HG02798 (cell line): Measurements from ENCODE around the gene PTCD2.

Source experiments
- ATAC-seq: cut with Tn5 transposase; IDR thresholded peaks from one replicate; pipeline ENCODE4 v1.9.1; 2021; ENCODE audit warnings: mild to moderate bottlenecking; ENCODE audit not compliant: unreplicated experiment, poor library complexity

The PTCD2 gene, protein sequence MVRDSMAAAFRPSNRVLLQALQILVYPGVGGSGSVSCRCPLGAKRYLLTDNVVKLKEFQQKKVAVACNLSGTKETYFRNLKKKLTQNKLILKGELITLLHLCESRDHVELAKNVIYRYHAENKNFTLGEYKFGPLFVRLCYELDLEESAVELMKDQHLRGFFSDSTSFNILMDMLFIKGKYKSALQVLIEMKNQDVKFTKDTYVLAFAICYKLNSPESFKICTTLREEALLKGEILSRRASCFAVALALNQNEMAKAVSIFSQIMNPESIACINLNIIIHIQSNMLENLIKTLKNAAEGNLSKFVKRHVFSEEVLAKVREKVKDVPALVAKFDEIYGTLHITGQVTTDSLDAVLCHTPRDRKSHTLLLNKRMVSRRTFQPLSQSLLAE

DNA sequence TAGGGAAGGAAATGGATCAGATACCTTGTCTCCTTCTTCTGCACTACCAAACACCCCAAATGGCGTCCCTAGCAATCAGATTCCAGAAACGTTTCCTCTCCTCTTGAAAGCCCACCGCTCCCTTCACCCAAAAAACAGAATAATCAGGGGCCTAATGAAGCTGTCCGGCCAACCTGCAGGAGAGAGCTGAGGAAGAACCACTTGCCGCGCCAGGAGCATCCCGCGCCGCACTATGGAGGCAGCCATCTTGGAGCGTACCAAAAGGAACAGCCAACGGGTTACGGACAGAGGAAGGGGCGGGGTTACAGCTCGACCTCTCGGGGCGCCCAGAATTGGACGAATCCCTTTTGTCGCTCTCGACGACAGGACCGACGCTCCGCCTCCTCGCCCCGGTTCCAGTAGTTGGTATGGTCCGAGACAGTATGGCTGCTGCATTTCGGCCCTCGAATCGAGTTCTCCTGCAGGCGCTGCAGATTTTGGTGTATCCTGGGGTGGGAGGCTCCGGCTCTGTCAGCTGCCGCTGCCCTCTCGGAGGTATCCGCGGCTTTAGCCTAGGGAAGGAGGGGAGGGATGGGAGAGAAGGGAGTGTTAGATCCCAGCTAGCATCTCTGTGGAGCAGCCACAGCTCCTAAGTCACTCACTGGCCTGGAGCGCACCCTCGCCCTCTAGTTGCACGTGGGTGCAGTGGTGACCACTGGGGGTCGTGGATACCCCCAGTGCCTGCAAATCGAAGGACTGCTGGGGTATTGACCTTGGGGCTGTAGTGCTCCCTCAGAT, at the start of gene PTCD2, which contains the start of gene MRPS27:
PTCD2 (plus strand) TSS at position 398 of the 777 bp plus-strand sequence; CDS start at position 408, 10 bp downstream.
MRPS27 (minus strand) TSS at position 265 of the 777 bp plus-strand sequence; CDS start at position 246, 19 bp downstream.
- peak; percentile 100 for ATAC-seq

DNA sequence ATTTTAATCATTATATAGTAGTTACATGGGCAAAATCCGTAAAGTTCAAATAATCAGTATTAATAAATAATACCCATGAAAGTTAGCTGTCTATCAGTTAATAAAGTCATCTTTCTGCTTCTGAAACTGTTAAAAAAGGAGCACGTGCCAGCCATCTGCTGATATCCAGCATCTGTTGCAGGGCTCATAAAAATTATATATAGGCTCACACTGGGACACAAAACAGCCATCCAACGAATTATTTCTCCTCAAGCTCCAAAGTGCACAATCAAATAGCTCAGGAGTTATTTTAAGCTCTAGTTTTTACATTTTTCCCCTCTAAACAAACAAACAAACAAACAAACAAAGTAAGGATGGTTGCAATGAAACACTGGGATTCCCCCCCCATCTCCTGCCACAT, 48.5 kb upstream of the PTCD2 start:
- ATAC-seq, result no peak

DNA sequence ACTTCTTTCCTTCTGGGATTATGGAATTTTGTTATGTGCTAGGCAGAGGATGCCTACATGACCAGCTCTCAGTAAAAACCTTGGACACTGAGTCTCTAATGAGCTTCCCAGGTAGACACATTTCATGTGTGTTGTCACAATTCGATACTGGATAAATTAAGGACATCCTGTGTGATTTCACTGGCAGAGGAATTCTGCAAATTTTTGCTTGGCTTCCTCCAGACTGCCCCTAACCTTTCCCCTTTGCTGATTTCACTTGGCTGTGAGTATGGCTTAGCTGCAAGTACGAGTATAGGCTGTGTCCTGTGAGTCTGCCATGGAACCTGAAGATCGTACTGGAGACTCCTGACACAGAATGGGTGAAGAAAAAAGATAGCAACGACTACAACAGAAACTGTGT, 47.8 kb upstream of the PTCD2 start:
- ATAC-seq, result no peak

DNA sequence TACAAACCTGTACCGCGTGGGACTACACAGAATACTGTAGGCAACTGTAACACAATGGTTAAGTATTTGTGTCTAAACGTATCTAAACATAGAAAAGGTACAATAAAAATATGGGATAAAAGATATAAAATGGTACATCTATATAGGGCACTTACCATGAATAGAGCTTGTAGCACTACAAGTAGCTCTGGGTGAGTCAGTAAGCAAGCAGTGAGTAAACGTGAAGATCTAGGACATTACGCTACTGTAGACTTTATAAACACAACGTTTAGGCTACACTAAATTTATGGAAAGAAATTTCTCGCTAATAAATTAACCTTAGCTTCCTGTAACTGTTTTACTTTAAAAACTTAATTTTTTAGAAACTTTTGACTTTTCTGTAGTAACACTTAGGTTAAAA, 46.6 kb upstream of the PTCD2 start:
- ATAC-seq, result no peak

DNA sequence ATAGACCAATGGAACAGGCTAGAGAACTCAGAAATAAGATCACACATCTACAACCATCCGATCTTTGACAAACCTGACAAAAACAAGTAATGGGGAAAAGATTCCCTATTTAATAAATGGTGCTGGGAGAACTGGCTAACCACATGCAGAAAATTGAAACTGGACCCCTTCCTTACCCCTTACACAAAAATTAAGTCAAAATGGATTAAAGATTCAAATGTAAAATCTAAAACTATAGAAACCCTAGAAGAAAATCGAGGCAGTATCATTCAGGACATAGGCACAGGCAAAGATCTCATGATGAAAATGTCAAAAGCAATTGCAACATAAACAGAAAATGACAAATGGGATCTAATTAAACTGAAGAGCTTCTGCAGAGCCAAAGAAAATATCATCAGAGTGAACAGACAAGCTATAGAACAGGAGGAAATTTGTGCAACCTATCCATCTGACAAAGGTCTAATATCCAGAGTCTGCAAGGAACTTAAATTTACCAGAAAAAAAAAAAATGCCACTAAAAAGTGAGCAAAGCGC, 43.9 kb upstream of the PTCD2 start:
- no peak for ATAC-seq

DNA sequence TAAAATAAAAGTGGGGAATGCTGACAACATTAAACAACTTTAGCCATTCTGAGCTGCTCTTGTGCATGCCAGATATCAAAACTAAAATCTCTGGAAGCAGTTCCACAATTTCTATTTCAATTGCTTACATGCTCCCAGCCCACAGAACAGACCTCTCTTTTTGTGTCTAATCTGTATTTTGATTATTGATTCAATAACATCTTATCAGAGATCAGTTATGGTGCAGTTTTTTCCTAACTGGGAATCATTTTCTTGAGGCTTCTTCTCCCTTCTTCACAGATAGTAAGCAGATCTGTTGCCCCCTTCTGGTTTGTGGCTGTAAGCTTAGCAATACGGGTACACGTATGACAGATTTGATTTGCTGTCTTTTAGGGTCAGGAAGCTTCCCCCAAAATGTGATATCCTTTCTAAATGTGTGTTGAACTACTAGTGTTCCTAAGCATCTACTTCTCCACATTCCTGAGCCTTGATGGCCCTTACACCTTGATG, 39.5 kb upstream of the PTCD2 start:
- no peak for ATAC-seq

DNA sequence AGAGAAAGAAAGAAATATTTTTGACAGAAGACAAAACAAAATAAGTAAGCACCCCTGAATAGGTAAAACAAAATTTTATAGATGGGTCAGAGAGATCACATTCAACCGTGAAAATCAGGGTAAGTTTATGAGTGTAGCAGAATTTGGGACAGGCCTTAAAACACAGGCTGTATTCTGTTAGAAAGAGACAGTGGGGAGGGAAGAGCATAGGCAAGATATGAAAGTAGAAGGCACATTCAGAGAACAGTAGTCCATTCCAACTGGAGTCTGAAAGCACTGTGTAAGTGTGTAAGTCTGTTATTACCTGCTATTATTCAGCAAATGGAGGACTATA, 38.8 kb upstream of the PTCD2 start:
- no peak for ATAC-seq

DNA sequence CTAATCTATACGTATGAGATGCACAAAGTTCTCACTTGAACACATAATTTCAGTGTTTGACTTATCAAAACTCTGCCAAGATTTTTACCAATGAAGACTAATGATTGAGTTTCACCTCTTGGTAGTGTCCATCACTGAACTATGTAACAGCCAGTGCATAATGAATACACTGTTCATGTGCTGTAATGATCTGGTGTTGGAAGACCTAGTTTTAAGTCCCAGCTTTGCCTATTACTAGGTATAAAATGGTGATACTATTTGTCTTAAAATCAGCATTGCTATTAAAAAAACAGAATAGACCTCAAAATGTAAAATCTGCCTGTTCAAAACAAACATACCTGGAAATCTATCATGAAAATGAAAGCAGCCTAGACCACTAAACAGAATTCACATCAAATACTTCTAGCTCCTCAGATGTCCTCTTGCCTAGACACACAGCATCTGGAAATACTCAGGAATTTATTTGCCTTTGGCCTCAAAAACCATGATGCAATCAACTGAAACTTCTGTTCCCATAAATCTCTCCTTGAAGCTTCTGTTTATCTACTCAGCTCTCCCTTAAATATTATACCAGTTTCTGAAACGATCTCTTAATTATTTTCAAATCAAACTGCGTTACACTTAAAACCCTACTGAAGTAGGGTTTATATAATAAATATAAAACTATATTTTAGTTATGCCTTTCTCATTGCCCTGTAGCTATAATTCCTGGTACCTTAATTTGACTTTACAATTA, 38.2 kb upstream of the PTCD2 start:
- no peak for ATAC-seq

DNA sequence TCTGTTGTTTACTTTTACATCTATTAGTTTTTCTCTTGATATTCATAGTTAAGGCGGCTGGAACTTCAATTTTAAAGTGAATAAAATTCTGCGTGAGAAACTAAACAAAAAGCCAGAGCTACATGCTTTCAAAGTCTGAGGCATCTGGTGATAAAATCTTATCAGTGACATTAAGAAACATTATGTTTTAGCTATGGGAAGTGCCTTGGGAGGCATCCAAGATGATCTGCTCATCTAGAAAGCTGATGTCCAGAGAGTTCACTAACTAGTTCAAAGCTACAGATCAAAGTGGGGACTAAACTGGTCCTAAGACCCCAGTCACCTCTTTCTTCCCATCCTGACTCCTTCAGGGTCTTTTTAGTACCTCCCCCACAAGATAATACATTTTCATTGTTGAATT, 37.3 kb upstream of the PTCD2 start:
- ATAC-seq, result no peak

DNA sequence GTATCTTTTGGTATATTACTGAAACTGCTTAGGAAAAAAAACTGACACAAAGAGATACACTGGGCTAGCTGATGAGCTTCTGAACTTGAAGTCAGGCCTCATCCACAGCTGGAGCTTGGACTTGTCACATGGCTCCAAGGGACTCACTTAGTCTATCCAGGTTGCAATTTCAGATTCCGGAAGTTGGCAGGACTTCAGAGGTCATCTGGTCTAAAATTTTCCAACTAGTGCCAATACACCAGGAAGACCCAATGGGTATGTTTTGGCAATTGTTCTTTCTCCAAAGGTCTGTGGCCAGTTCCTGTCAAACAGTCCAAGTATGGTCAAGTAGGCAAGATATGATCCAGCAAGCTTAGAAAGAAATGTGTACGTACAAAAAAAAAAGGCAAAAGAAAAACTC, 36.8 kb upstream of the PTCD2 start:
- no peak for ATAC-seq

DNA sequence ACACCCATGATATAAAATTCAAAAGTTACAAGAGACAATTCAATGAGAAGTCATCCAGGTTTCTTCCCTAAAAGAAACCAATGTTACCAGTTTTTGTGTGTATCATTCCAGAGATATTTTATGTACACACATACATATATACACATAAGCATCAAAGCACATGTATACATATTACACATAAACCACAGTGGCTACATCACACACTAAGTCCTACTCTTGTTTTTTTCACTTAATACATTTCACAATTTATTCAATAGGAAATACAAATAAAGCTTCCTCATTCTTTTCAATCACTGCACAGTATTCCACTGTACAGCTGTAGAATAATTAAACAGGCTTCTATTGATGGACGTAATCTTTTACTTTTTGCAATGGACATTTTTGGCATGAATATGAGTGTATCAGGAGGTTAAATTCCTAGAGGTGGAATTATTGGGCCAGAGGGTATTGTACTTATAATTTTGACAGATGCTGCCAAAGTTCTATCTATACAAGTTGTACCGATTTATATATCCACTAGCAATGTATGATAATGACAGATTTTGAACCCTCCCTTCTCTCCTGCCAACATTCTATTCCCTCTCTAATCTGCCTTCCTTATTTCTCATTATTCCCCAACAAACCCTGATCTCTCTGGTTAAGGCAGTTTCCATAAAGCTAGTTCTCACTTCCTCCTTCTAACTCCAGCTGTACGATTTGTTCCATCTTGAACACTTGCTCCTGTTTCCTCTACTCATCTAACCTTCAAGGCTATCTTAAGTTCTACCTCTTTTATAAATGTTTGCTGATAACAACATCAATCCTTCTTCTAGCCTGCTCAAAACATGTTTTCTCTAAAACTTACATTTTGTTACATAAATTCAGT, 35.4 kb upstream of the PTCD2 start:
- ATAC-seq, result no peak

DNA sequence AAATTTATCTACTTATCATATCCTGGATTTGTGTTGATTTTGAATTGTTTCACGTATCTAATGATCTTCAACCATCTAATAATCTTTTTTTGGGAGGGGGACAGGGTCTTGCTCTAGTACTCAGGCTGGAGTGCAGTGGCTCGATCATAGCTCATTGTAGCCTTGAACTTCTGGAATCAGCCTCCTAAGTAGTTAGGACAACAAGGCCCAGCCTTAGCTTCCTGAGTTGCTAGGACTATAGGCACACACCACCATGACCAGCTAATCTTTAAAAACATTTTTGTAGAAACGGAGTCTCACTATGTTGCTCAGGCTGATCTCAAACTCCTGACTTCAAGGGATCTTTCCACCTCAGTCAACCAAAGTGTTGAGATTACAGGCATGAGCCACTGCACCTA, 34.8 kb upstream of the PTCD2 start:
- no peak for ATAC-seq

DNA sequence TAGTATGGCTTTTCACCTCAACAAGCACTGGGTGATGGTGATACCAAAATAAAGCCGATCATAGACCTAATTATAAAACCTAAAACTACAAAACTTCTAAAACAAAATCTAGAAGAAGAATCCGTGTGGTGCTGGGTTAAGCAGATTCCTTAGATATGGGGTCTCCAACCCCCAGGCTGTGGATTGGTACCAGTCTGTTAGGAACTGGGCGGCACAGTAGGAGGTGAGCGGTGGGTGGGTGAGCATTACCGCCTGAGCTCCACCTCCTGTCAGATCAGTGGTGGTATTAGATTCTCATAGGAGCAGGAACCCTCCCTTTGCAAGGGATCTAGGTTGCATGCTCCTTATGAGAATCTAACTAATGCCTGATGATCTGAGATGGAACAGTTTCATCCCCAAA, 33.4 kb upstream of the PTCD2 start:
- ATAC-seq, result no peak

DNA sequence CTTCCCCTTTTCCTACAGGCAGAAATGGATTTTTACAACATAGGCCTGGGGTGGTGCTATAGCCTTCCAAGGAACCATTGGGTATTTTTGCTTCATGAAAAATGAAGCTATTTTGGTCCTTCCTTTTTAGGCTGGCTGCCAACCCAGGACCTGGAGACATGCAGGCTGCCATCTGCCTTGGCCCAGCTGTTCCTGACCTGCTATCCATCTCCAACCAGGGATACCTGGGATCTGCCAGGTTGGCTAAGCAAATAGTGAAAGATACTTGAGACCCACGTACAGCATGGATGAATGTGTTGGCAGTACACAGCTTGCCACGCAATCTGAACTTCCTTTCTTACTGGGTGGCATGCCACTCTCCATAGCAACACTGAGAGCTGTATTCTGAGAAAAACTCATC, 31.2 kb upstream of the PTCD2 start:
- no peak for ATAC-seq

DNA sequence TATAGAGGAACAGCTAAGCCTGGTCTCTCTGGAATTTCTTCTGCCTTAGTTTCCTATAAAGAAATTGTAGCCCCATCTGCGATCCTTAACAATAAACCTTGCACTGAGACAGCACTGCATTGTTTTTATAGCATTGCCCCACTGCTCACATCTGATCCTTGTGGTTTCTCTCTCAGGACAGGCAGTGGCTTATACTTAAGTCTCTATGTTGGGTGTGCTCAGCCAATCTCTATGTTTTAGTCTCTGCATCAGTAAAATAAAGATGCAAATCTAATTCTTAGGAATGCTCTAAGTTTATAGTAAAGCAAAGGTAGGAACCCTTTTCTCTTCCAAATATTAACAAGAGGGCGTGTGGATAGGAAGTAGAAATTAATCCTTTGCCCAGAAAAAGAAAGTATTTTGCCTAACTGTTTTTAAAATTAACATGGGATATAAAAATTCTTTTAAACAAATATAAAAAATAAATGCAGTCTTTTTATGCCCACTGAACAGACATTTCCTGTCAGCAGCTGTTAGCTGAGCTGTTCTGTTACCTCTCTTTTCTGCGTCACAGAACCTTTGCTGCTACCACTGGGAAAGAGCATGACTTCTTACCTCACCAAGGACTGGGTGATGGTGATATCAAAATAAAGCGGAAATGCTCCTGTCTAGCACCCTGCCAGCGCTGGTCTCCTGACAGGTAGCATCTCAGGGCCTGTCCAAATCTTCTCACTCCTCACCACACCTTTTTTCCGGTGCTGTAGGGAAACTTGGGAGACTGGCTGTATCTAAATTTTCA, 29.6 kb upstream of the PTCD2 start:
- no peak for ATAC-seq

DNA sequence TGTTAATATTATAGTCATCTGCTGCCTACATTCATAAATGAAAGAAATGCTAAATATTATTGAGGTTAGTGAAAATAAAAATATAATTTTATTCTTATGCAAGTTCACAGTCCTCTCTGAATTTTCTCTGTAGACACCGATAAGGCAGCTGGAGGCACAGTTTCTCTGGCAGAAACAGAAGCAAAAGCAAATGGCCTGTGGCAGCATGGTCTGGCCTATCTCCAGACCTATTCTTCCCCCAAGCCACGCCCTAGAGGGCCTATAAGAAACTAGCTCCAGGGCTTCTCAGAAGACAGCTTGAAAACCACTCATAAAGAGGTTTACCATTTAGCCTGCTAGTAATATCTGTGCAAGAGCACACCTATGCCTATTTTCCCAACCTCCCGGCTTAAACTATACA, 28.6 kb upstream of the PTCD2 start:
- ATAC-seq, result no peak

DNA sequence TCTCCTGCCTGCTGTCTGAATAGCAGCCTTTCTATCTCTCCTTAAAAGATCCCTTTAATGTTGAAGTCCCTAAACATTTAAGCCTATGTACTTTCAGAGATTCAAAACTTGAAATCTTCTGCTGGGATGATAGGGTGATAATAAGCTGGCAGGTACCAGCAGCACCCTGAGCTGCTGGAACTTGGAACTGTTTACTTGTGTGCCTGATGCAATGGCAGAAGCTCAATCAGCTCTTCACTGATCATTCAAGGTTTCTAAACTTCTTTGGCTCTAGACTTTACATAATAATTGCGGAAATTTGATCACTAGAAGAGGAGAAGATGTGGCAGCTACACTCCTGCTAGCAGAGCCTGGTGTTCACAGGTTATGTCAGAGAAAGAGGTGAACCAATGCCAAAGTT, 27.8 kb upstream of the PTCD2 start:
- ATAC-seq, result no peak

DNA sequence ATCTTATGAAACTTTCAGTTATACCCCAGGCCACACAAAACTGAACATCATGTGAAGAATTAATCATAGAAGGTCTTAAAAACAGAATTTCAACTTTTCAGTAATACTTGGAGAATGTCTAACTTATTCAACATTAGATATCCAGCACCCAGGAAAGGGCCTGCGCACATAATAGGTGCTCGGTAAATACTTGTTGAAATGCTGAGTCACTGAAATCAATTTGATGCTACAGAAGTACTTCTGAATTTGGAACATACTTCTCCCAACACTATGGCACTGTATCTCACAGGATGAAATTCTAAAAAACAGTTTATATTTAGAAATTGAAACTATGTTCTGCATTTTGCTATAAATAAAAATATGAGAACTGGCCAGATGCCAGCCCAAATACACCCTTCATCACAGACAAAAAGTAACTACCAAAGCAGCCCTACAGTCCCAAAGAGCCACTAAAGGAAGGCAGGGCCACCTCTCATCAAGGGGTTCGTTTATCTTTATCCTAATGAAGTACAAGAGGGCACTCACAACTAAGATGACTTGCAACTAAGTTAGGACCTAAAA, 26.6 kb upstream of the PTCD2 start:
- ATAC-seq, result no peak

DNA sequence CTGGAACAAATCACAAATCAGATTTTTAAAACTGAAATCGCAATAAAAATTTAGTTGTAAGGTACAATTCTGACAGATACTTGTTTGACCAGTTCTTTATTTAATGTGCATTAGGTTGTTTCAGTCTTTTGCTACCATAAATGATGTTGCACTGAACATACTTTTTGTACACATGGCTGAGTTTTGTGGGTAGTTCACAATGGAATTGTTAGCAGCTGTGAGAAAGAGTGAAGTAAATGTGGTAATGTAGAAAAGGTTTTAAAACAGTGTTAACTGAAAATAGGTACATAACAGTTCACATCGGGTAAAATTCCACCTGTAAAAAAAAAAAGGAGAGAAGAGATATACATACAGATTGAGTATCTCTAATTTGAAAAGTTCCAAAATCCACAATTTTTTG, 25.7 kb upstream of the PTCD2 start:
- ATAC-seq, result no peak
